CD14-positive monocyte (primary cell): Measurements from ENCODE around the gene SENP3. TPM values are rescaled to one million over a fixed set of nuclear protein-coding genes. Genes with fewer than 3 reads are reported as not detected.

Source experiments
- DNase-seq, 3 donors: peaks; one replicate each; pipeline ENCODE4 v3.0.0-alpha.2; 2011 to 2022
- H2AFZ ChIP-seq: 2 replicates; pipeline ENCODE4 v1.6.0; 2012; ENCODE audit warnings: mild to moderate bottlenecking, low read depth, low read length, inconsistent platforms; ENCODE audit not compliant: insufficient read depth, poor library complexity, severe bottlenecking
- H3K27ac ChIP-seq, 2 donors: 1 replicate in 1 of 2; 2 replicates in 1 of 2; pipeline ENCODE4 v1.5.1; 2012 to 2013; ENCODE audit warnings: low read length in 2 of 2, control low read depth in 1 of 2, inconsistent platforms in 1 of 2, low read depth in 1 of 2, mild to moderate bottlenecking in 1 of 2
- H3K27me3 ChIP-seq, 2 donors: one replicate each; pipeline versions ENCODE4 v1.6.0 to v1.6.1; 2011 to 2013; ENCODE audit warnings: low read length in 2 of 2; ENCODE audit not compliant: control insufficient read depth in 2 of 2, insufficient read depth in 2 of 2
- H3K36me3 ChIP-seq, 2 donors: replicated peaks in 1 of 2; 1 replicate in 1 of 2; 2 replicates in 1 of 2; pipeline versions ENCODE4 v1.5.1 to v1.6.1; 2012 to 2013; ENCODE audit warnings: low read length in 2 of 2, control low read depth in 1 of 2, inconsistent platforms in 1 of 2, mild to moderate bottlenecking in 1 of 2; ENCODE audit not compliant: insufficient read depth in 2 of 2, control insufficient read depth in 1 of 2
- H3K4me1 ChIP-seq, 2 donors: 1 replicate in 1 of 2; 2 replicates in 1 of 2; pipeline versions ENCODE4 v1.5.1 to v1.6.1; 2012 to 2013; ENCODE audit warnings: low read length in 2 of 2, control low read depth in 1 of 2, inconsistent platforms in 1 of 2, mild to moderate bottlenecking in 1 of 2, moderate library complexity in 1 of 2; ENCODE audit not compliant: insufficient read depth in 2 of 2, control insufficient read depth in 1 of 2
- H3K4me2 ChIP-seq: replicated peaks from 2 replicates; pipeline ENCODE3; 2012; ENCODE audit warnings: low read length, moderate library complexity, mild to moderate bottlenecking; ENCODE audit not compliant: poor library complexity, severe bottlenecking; ENCODE audit errors: extremely low read depth
- H3K4me3 ChIP-seq, 3 experiments: fragments of 200-600 bp in 1 of 3; sonication (generic) in 1 of 3; replicated peaks in 1 of 3; 1 replicate in 2 of 3; 2 replicates in 1 of 3; pipeline ENCODE4 v1.5.1; 2011 to 2013; ENCODE audit warnings: low read length in 3 of 3, mild to moderate bottlenecking in 3 of 3, control low read depth in 2 of 3, low read depth in 2 of 3, inconsistent platforms in 1 of 3, moderate library complexity in 1 of 3
- H3K79me2 ChIP-seq: 2 replicates; pipeline ENCODE4 v1.6.0; 2012; ENCODE audit warnings: mild to moderate bottlenecking, control low read depth, inconsistent platforms, low read length, moderate library complexity; ENCODE audit not compliant: insufficient read depth
- H3K9ac ChIP-seq: 2 replicates; pipeline ENCODE4 v1.6.0; 2017; ENCODE audit warnings: low read length, mild to moderate bottlenecking; ENCODE audit not compliant: insufficient read depth, poor library complexity, severe bottlenecking
- H3K9me3 ChIP-seq, 2 donors: replicated peaks in 1 of 2; 1 replicate in 1 of 2; 2 replicates in 1 of 2; pipeline versions ENCODE4 v1.5.1 to v1.6.1; 2012 to 2013; ENCODE audit warnings: low read length in 2 of 2, control low read depth in 1 of 2; ENCODE audit not compliant: control insufficient read depth in 1 of 2, insufficient read depth in 1 of 2
- H4K20me1 ChIP-seq: 2 replicates; pipeline ENCODE4 v1.6.0; 2012; ENCODE audit warnings: mild to moderate bottlenecking, low read length, control low read depth, moderate library complexity; ENCODE audit not compliant: insufficient read depth
- H3K27ac Mint-ChIP-seq, 7 donors: one replicate each; pipeline ENCODE4 v1.8.0; 2020; ENCODE audit warnings: mild to moderate bottlenecking in 7 of 7, mixed read lengths in 7 of 7, moderate library complexity in 6 of 7, inconsistent platforms in 2 of 7
- H3K27me3 Mint-ChIP-seq, 3 donors: one replicate each; pipeline ENCODE4 v1.8.0; 2021 to 2022; ENCODE audit warnings: low read depth in 3 of 3, mild to moderate bottlenecking in 3 of 3, mixed read lengths in 3 of 3, moderate library complexity in 3 of 3, inconsistent platforms in 1 of 3
- H3K36me3 Mint-ChIP-seq, 2 donors: one replicate each; pipeline ENCODE4 v1.8.0; 2020; ENCODE audit warnings: mixed read lengths in 2 of 2, inconsistent platforms in 1 of 2, mild to moderate bottlenecking in 1 of 2
- H3K4me1 Mint-ChIP-seq: one replicate; pipeline ENCODE4 v1.8.0; 2020; ENCODE audit warnings: mild to moderate bottlenecking, mixed read lengths
- H3K4me3 Mint-ChIP-seq, 2 donors: one replicate each; pipeline ENCODE4 v1.8.0; 2020; ENCODE audit warnings: mild to moderate bottlenecking in 2 of 2, mixed read lengths in 2 of 2, moderate library complexity in 1 of 2
- H3K9me3 Mint-ChIP-seq, 7 donors: one replicate each; pipeline ENCODE4 v1.8.0; 2020 to 2022; ENCODE audit warnings: mixed read lengths in 7 of 7, mild to moderate bottlenecking in 6 of 7, moderate library complexity in 6 of 7, inconsistent platforms in 2 of 7
- CTCF ChIP-seq: fragments of 200-600 bp; IDR thresholded peaks from one replicate; pipeline ENCODE4 v1.8.0; 2022; ENCODE audit warnings: antibody characterized with exemption, mild to moderate bottlenecking
- WGBS: methylation state at CpG from one replicate; pipeline ENCODE4 v1.1.5; 2013; ENCODE audit warnings: missing lambda C conversion rate; ENCODE audit not compliant: insufficient coverage; 5-methylcytosine and 5-hydroxymethylcytosine counted together
- intact Hi-C, 2 donors: fragments of 100-400 bp; cut with micrococcal nuclease; formaldehyde crosslinking; loops; one replicate each; pipeline versions ENCODE4 v1.15.0 to v1.15.1; 2023
- polyA plus RNA-seq, 3 donors: library from polyadenylated mRNA; depleted of rRNA in 1 of 3; unstranded in 2 of 3; stranded (reverse) in 1 of 3; fragments of 300-500 nt in 2 of 3; fragments of >200 nt in 1 of 3; fragmentation: Illumina TruSeq in 2 of 3; gene quantifications; 1 replicate in 2 of 3; 2 replicates in 1 of 3; pipeline ENCODE4 v1.2.3, GENCODE V29; 2012 to 2021

SENP3 gene
- polyA plus RNA-seq, 3 donors, result 2.9 to 140 (median 5.6) TPM

- 53% methylated on average over 10 of the region's 10 CpGs for WGBS
- peaks cover 48% of the 10 kb centered on the region for H3K79me2 ChIP-seq
- DNase-seq, result no peak
- H3K9me3 Mint-ChIP-seq, result peaks cover 0 to 3% (median 0%) of the 10 kb centered on the region in 7 donors
- peaks cover 4% of the 10 kb centered on the region in 2 donors for H3K36me3 ChIP-seq
- no peak overlapping the region for H3K4me3 ChIP-seq
- peaks cover 6% of the 10 kb centered on the region for H4K20me1 ChIP-seq
- H3K27ac Mint-ChIP-seq, result peak overlapping the region in 5 of 7 donors; percentile 21 to 69 (median 57)
- H3K4me1 ChIP-seq, result peaks cover 83 to 88% of the 10 kb centered on the region in 2 donors
- peaks cover 0 to 8% (median 7%) of the 10 kb centered on the region in 3 donors for H3K27me3 Mint-ChIP-seq
- no peaks in the 10 kb centered on the region for H3K9me3 ChIP-seq
- H3K9ac ChIP-seq, result no peak overlapping the region
- H3K4me2 ChIP-seq, result no peak overlapping the region
- intact Hi-C loops, result no loop called here
- H2AFZ ChIP-seq, result no peak overlapping the region
- peaks cover 83% of the 10 kb centered on the region for H3K4me1 Mint-ChIP-seq
- peaks cover 39 to 46% of the 10 kb centered on the region in 2 donors for H3K36me3 Mint-ChIP-seq
- no peak for TF ChIP-seq CTCF
- no peak overlapping the region for H3K27ac ChIP-seq
- H3K4me3 Mint-ChIP-seq, result no peak overlapping the region
- no peaks in the 10 kb centered on the region for H3K27me3 ChIP-seq
These were observed 6.3 kb upstream of the SENP3 start for GRCh38 chr17:7555320-7555948.

- Histone ChIP-seq H3K9me3 (no peaks in the 10 kb centered on the region), H3K4me3 (no peak overlapping the region), H3K36me3 (peaks cover 4 to 11% of the 10 kb centered on the region in 2 donors), H2AFZ (no peak overlapping the region), H3K27me3 (no peaks in the 10 kb centered on the region), H3K4me2 (no peak overlapping the region), H3K4me1 (peaks cover 82 to 88% of the 10 kb centered on the region in 2 donors), H3K79me2 (peaks cover 47% of the 10 kb centered on the region), H3K9ac (no peak overlapping the region), H3K27ac (peak overlapping the region; percentile 90 to 92), H4K20me1 (peaks cover 18% of the 10 kb centered on the region)
- 95% methylated on average over 11 of the region's 12 CpGs for WGBS
- Mint-ChIP-seq H3K4me3 (peak overlapping the region in 1 of 2 donors; percentile 3), H3K27me3 (peaks cover 0 to 8% (median 7%) of the 10 kb centered on the region in 3 donors), H3K4me1 (peaks cover 81% of the 10 kb centered on the region), H3K36me3 (peaks cover 35 to 44% of the 10 kb centered on the region in 2 donors), H3K27ac (peak overlapping the region in 6 of 7 donors; percentile 62 to 98 (median 79)), H3K9me3 (peaks cover 0 to 3% (median 0%) of the 10 kb centered on the region in 7 donors)
- no peak for DNase-seq
- TF ChIP-seq CTCF, result no peak
- intact Hi-C loops, result no loop called here
These were observed 5.1 kb upstream of the SENP3 start for GRCh38 chr17:7556627-7557026.
